Activated naive CD4-positive, alpha-beta T cell treated with anti-CD3 and anti-CD28 coated beads, Interleukin-2, amount 50 U/mL, for 24 hours (primary cell): ENCODE results near the gene NPW.

ENCODE experiments used
- H3K27ac Mint-ChIP-seq: one replicate; pipeline ENCODE4 v1.8.0; 2021; ENCODE audit warnings: mild to moderate bottlenecking, mixed read lengths
- H3K27me3 Mint-ChIP-seq: one replicate; pipeline ENCODE4 v1.8.0; 2021; ENCODE audit warnings: mixed read lengths
- H3K36me3 Mint-ChIP-seq: one replicate; pipeline ENCODE4 v1.8.0; 2021; ENCODE audit warnings: mixed read lengths
- H3K4me1 Mint-ChIP-seq: one replicate; pipeline ENCODE4 v1.8.0; 2021; ENCODE audit warnings: mixed read lengths
- H3K4me3 Mint-ChIP-seq: one replicate; pipeline ENCODE4 v1.8.0; 2021; ENCODE audit warnings: mild to moderate bottlenecking, mixed read lengths
- H3K9me3 Mint-ChIP-seq: one replicate; pipeline ENCODE4 v1.8.0; 2021; ENCODE audit warnings: mixed read lengths

Gene NPW

DNA sequence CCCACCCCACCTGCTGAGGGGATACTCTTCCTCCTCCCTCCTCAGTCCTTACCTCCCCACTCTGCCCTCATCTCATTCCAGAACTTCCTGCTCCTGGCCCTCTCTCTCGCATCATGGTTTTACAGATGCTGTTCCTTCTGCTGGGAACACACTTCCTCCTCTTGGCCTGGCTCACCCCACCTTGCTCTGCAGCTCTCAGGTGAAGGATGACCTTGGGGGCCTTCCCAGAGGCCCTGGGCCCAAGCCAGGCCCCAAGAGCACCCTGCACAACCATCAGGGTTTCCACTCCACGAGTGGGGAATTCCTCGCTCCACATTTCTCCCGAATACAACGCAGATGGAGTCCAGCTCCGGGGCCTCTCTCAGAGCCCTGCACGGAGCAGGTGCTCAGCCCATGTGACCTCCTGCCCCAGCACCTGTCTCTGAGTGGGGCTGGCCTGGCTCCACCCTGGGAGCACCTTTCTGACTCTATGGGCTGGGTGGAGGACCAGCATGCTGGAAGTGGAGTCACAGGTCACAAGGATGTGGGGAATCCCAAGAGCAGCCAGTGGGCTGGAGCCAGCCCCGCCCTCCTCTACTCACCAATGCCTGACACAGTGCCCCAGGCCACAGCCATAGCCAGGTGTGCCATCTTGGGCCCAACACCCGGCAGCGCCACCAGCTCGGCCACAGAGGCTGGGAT, 23.5 kb downstream of the NPW start:
- no peaks in the 10 kb centered on the region for H3K27me3 Mint-ChIP-seq
- peaks cover 9% of the 10 kb centered on the region for H3K4me1 Mint-ChIP-seq
- H3K27ac Mint-ChIP-seq = no peak overlapping the region
- H3K36me3 Mint-ChIP-seq = no peaks in the 10 kb centered on the region
- H3K9me3 Mint-ChIP-seq = no peaks in the 10 kb centered on the region
- no peak overlapping the region for H3K4me3 Mint-ChIP-seq

DNA sequence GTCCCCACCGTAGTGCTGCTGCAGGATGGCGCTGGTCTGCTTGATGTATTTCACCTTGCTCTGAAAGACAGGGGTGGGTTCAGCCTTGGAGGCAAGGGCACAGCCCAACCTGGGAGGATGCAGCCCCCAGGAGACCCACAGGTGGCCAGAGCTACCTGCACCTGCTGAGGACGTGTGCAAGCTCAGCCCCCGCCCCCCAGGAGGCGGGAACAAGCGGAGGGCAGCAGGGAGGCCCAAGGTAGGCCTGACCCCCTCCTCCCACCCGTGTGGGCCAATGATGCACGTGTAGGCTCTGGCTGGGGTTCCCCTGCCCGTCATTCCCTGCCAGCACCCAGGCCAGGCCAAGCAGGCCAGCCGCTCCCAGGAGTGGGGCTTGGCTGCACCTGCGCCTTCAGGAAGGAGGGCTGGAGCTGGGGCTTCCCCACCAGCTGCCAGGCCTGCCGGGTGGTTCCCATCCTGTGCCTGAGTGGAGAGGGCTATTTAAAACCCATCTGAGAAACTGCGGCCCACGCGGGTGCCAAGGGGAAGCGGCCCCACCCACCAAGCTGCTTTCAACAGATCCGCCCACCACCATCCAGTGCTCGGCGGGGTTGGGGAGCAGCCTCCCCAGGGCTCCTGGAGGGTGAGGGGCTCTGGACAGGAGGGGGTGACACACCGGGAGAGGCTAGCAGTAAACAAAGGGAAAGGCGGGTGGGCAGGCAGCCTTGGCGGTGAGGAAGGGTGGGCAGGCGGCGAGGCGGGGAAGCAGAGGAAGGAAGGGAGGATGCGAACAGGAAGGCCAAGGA, 24.3 kb downstream of the NPW start:
- H3K27ac Mint-ChIP-seq = no peak overlapping the region
- no peak overlapping the region for H3K4me3 Mint-ChIP-seq
- no peaks in the 10 kb centered on the region for H3K36me3 Mint-ChIP-seq
- H3K9me3 Mint-ChIP-seq = no peaks in the 10 kb centered on the region
- no peaks in the 10 kb centered on the region for H3K27me3 Mint-ChIP-seq
- peaks cover 15% of the 10 kb centered on the region for H3K4me1 Mint-ChIP-seq

DNA sequence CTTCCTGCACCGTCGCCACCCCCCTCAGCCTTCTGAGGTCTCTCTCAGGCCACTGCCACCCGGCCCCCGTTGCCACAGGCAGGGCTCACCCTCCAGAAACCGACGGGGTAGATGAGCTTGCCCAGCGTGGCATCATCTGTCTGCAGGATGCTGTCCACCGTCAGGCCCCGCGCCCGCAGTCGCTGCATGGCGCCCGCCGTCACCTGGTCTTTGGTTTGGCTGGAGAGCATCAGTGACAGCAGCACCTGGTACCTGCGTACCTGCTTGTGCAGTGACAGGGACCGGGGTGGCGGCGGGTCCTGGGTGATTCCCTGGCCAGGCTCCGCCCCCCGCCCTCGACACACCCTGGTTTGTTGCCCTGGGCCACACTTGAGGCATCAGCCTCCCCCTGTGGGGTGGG, 25.0 kb downstream of the NPW start:
- Mint-ChIP-seq H3K27me3 (no peaks in the 10 kb centered on the region), H3K4me1 (peaks cover 18% of the 10 kb centered on the region), H3K27ac (no peak overlapping the region), H3K36me3 (no peaks in the 10 kb centered on the region), H3K4me3 (no peak overlapping the region), H3K9me3 (no peaks in the 10 kb centered on the region)

DNA sequence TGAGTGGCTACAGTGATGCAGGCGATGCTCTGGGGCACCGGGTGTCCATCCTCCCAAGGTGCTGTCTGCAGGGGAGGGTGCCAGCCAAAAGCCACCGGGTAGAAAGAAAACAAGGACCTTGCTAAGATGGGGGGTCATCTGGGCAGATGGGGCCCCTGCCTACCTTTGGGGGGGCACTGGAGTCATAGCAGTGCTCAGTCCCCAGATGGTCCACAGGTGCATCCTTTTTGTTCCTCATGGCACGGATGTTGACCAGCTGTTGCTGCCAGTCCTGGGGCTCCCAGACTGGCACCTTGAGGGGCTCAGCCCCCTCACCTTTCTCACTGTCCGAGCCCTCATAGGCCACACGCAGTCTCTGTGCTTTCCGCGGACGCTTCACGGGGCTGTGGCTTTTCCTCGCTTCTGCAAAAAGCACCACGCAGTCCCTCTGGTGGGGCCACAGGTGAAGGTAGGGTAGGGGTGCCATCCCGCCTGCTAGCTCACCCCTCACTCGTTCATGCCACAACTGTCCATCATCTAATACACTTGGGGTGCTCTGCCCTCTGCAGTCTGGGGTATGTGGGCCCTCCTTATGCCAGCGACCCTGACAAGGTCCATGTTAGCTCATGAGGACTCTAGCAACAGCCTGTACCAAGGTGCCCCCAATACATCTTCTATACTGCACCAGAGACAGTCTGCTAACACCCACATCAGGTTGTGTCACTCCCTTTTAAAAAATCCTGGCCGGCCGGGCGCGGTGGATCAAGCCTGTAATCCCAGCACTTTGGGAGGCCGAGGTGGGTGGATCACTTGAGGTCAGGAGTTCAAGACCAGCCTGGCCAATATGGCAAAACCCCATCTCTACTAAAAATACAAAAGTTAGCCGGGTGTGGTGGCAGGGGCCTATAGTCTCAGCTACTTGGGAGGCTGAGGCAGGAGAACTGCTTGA, 26.6 kb downstream of the NPW start:
- no peak overlapping the region for H3K27ac Mint-ChIP-seq
- H3K4me3 Mint-ChIP-seq = peak overlapping the region; percentile 94
- peaks cover under 1% of the 10 kb centered on the region for H3K36me3 Mint-ChIP-seq
- H3K4me1 Mint-ChIP-seq = peaks cover 18% of the 10 kb centered on the region
- H3K9me3 Mint-ChIP-seq = no peaks in the 10 kb centered on the region
- H3K27me3 Mint-ChIP-seq = no peaks in the 10 kb centered on the region

DNA sequence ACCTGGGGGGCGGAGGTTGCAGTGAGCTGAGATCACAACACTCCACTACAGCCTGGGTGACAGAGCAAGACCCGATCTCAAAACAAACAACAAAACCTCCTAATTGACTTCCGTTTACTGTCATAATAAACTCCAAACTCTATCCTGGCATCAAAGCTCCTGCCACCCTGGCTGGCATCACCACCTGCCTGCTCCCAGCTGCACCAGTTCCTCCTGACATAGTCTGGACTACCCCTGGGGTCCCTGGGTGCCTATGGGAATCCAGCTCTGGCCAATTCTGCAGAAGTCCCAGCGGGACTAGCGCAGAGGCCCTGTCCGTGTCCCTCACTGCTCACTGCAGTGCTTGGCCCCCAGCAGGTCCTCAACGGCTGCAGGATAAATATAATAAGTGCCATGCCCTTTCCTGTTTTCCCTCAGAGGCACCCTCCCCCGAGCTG, 27.3 kb downstream of the NPW start:
- H3K4me1 Mint-ChIP-seq = peaks cover 18% of the 10 kb centered on the region
- peaks cover 1% of the 10 kb centered on the region for H3K36me3 Mint-ChIP-seq
- H3K27me3 Mint-ChIP-seq = no peaks in the 10 kb centered on the region
- peak overlapping the region; percentile 94 for H3K4me3 Mint-ChIP-seq
- no peaks in the 10 kb centered on the region for H3K9me3 Mint-ChIP-seq
- peak overlapping the region; percentile 87 for H3K27ac Mint-ChIP-seq

DNA sequence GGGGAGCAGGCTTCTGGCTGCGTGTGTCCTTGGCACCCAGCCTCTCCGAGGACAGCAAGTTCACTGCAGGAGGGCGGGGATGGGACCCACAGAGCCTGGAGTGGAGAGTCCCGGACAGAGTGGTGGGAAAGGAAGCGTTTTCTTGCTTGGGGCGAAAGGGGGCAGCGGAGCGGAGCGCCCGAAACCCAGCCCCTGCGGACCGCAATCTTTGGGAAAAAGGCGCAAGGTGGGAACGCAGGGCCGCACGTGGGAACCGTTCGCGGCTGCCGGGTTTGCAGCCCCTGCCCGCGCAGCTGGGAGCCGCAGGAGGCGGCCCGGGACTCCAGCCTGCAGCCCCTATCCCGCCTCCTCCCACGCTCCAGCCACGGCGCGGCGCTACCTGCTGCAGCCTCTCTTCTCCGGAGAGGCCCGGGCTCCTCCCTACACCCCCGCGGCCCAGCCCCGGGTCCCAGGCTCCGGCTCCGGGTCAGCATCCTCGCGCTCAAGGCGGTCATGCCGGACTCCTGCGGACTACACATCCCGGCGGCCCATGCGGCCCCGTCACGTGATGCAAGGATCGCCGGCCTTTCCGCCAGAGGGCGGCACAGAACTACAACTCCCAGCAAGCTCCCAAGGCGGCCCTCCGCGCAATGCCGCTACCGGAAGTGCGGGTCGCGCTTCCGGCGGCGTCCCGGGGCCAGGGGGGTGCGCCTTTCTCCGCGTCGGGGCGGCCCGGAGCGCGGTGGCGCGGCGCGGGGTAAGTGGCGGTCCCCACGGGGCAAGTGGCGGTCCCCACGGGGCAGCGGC, 27.9 kb downstream of the NPW start, which contains the start of the genes NTHL1 and TSC2:
NTHL1 (minus strand) TSS at position 505 of the 786 bp plus-strand sequence; CDS start at position 494, 11 bp downstream.
TSC2 (plus strand) TSS at position 656 of the 786 bp plus-strand sequence. CDS start 631 bp downstream, outside the sequence.
- H3K4me1 Mint-ChIP-seq = peaks cover 18% of the 10 kb centered on the region
- H3K9me3 Mint-ChIP-seq = no peaks in the 10 kb centered on the region
- peak within 1 kb of the TSS; percentile 94 for H3K4me3 Mint-ChIP-seq
- peaks cover 1% of the 10 kb centered on the region for H3K36me3 Mint-ChIP-seq
- H3K27ac Mint-ChIP-seq = peak within 1 kb of the TSS; percentile 87
- no peaks in the 10 kb centered on the region for H3K27me3 Mint-ChIP-seq

DNA sequence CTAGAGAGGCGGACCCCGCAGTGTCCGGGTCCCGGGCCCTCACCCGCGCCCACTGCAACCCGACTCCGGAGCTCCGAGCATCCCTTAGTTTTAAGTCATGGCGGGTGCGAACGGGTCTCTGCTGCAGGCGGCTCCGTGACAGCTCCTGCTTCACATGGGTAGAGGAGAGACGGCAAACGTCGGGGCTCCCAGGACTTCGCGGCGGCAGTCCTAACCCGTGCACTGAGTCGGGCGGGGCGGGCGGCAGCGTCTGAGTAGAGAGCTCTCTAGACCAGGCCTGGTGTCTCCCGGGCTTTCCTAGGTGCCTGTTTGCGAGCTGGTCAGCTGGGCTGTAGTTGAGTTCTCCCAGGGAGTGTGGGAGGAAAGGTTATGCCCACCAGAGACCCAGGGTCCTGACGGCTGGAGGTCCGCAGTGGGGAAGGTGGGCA, 28.5 kb downstream of the NPW start:
- Mint-ChIP-seq H3K36me3 (peaks cover 1% of the 10 kb centered on the region), H3K4me3 (peak overlapping the region; percentile 90), H3K4me1 (peaks cover 18% of the 10 kb centered on the region), H3K9me3 (no peaks in the 10 kb centered on the region), H3K27me3 (no peaks in the 10 kb centered on the region), H3K27ac (peak overlapping the region; percentile 41)

DNA sequence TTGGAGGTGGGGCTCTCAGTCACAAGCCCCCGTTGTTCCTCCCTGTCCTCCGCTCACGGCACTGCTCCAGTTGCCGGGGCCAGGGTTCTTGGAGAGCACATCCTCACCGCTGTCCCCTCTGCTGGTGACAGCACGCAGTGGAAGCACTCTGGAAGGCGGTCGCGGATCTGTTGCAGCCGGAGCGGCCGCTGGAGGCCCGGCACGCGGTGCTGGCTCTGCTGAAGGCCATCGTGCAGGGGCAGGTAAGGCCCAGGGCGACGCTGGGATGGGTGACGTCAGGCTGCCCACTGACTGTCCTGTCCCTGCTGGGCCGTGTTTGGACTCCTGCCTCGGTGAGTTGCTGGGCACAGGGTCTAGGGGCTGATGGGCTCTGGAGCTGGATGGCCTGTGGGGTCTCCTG, 33.6 kb downstream of the NPW start:
- no peaks in the 10 kb centered on the region for H3K27me3 Mint-ChIP-seq
- H3K36me3 Mint-ChIP-seq = peaks cover 1% of the 10 kb centered on the region
- peaks cover 9% of the 10 kb centered on the region for H3K4me1 Mint-ChIP-seq
- no peaks in the 10 kb centered on the region for H3K9me3 Mint-ChIP-seq
- H3K4me3 Mint-ChIP-seq = no peak overlapping the region
- H3K27ac Mint-ChIP-seq = no peak overlapping the region

DNA sequence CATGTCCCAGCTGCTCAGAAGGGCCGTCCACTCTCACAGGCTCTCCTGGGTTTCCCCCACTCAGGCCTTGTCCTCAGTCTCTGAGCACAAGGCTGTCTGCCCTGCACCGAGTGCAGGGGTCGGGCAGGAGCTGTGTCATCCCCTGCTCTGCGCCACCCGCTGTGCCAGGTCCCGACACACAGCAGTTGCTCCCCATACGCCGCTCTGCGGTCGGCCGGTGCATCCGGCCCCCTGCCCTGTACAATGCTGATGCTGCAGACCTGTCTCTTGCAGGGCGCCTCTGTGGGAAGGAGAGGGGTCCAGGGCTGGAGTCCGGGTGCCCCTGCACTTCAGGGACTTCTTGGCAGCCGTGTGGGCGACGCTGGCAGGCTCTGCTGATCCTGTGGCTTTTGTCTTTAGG, 34.3 kb downstream of the NPW start:
- Mint-ChIP-seq H3K27me3 (no peaks in the 10 kb centered on the region), H3K4me1 (peaks cover 3% of the 10 kb centered on the region), H3K9me3 (no peaks in the 10 kb centered on the region), H3K27ac (no peak overlapping the region), H3K36me3 (peaks cover 1% of the 10 kb centered on the region), H3K4me3 (no peak overlapping the region)

DNA sequence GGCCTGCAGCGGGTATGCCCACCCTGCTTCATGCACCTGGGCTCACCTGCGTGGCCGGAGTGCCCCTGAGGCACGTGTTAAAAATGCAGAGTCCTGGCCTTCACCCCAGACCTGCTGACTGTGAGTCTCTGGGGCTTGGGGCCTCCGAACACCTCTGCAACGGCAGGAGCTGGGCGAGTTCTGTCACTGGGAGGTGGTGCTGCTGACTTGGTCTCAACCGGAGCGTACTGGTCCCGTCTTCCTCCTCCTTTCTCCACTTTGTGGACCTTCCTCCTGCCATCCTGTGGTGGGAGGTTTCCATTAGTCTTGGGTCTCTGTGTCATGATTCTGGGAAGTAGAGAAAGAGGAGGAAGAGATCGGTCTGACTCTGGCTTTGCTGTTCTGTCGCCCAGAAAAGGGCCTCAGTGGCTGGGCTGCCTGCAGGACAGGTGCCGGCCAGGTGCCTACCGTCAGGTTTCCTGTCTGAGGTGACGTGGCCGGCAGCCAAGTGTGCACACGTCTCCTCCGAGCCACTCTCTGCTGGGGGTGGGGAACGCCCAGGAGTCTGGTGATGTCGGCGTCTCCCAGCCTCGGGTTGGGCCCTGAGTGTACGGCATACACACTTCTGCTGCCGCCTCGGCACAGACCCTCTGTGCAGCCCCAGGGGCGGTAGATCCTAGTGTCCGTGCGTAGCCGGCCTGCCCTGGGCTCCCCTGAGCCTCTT, 35.1 kb downstream of the NPW start:
- Mint-ChIP-seq H3K27ac (no peak overlapping the region), H3K27me3 (no peaks in the 10 kb centered on the region), H3K4me1 (no peaks in the 10 kb centered on the region), H3K4me3 (no peak overlapping the region), H3K36me3 (peaks cover 1% of the 10 kb centered on the region), H3K9me3 (no peaks in the 10 kb centered on the region)

DNA sequence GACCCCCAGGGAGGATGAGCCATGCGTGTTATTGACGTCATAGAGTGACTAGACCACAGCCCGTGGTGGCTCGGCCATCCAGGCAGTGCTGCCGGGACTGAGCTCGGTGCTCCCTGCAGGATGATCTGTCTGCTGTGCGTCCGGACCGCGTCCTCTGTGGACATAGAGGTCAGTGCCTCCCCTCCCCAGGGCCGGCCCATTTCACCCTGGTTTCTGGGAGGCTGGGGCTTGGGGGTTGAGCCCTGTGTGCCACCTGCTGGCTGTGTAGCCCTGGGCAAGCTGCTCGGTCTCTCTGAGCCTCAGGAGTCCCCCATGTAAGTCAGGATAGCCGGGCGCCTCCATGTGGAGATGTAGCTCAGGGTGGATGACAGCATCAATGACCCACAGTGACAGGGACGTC, 36.5 kb downstream of the NPW start:
- Mint-ChIP-seq H3K27me3 (no peaks in the 10 kb centered on the region), H3K4me1 (no peaks in the 10 kb centered on the region), H3K27ac (no peak overlapping the region), H3K4me3 (no peak overlapping the region), H3K9me3 (no peaks in the 10 kb centered on the region), H3K36me3 (peaks cover 1% of the 10 kb centered on the region)

DNA sequence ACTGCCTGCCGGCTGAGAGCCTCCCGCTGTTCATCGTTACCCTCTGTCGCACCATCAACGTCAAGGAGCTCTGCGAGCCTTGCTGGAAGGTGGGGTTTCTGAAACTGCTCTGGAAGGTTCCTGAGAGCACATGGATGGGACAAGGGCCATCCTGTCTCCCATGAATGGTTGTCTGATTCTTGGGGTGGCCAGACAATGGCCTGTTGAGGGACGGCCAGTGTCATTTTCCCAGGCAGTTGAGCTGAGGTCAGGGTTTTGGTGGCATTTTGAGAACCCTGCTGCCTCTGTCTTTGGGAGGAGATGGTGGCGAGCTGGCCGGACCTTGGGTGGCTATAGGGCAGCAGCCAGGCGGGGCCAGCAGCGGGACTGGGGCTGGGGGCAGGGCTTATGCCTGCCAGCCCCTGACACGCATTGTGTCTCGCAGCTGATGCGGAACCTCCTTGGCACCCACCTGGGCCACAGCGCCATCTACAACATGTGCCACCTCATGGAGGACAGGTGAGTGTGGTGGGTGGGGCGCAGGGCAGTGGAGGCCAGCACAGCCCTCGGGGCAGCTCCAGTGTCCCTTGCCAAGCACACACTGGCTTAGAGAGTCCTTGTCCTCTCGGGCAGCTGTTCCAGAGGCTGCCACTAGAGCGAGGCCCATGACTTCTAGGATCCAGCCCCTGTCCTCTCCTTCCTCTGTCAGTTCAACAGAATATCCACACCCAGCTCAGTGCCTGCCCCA, 37.3 kb downstream of the NPW start:
- no peak overlapping the region for H3K4me3 Mint-ChIP-seq
- no peaks in the 10 kb centered on the region for H3K4me1 Mint-ChIP-seq
- no peak overlapping the region for H3K27ac Mint-ChIP-seq
- no peaks in the 10 kb centered on the region for H3K9me3 Mint-ChIP-seq
- H3K36me3 Mint-ChIP-seq = no peaks in the 10 kb centered on the region
- no peaks in the 10 kb centered on the region for H3K27me3 Mint-ChIP-seq

DNA sequence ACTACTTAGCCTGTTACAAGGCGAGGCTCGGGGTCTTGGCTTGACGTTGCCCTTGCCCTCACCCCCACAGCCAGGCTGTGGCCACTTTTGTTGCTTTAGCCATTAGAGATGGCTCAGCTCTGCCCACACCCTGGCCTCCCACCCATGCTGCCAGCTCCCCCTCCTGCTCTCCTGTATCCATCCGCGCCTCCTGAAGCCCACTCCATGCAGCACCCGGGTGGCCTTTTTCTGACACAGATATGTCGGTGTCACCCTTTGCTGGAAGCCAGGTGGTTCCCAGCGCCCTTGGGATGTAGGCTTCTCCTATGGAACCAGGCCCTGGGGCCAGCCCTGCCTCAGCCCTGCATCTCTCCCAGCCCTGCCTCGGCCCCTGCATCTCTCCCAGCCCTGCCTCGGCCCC, 37.9 kb downstream of the NPW start:
- H3K9me3 Mint-ChIP-seq = no peaks in the 10 kb centered on the region
- H3K4me3 Mint-ChIP-seq = no peak overlapping the region
- no peaks in the 10 kb centered on the region for H3K36me3 Mint-ChIP-seq
- H3K4me1 Mint-ChIP-seq = no peaks in the 10 kb centered on the region
- no peak overlapping the region for H3K27ac Mint-ChIP-seq
- no peaks in the 10 kb centered on the region for H3K27me3 Mint-ChIP-seq

DNA sequence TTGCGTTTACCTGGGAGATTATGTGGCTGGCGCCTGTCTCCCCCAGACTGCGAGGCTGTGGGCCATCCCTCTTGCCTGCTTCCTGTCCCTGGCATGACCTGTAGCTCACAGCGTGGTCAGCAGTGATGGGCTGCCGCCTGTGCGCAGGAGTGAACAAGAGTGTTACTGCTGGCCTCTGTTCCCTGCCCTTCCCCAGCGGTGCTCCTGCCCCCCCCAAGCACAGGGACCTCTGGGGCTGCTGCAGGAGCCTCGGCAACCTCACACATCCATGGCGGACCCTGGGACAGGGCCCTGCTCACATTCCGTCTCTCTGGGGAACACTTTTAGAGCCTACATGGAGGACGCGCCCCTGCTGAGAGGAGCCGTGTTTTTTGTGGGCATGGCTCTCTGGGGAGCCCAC, 38.8 kb downstream of the NPW start:
- Mint-ChIP-seq H3K9me3 (no peaks in the 10 kb centered on the region), H3K4me1 (no peaks in the 10 kb centered on the region), H3K27me3 (no peaks in the 10 kb centered on the region), H3K36me3 (no peaks in the 10 kb centered on the region), H3K4me3 (no peak overlapping the region), H3K27ac (no peak overlapping the region)
